ENCODE results near the gene CNIH3.

The CNIH3 gene

GRCh38 chr1:224640018-224640417 lies 23.9 kb downstream of the CNIH3 start:
- no peaks in the 10 kb centered on the region for H3K36me3 Mint-ChIP-seq (ENCODE audit: low read depth)
- H3K4me1 Mint-ChIP-seq, result peaks cover 21% of the 10 kb centered on the region
- H3K4me3 Mint-ChIP-seq, result no peak overlapping the region
- no peak for TF ChIP-seq CTCF (IDR thresholded peaks at IDR 0.05; ENCODE audit: unreplicated experiment in 3 of 3)
- no peaks in the 10 kb centered on the region for H3K9me3 Mint-ChIP-seq
- H3K27ac Mint-ChIP-seq, result peak overlapping the region in 1 of 3 experiments; percentile 9
- peaks cover 20% of the 10 kb centered on the region for H3K27me3 Mint-ChIP-seq (ENCODE audit: low read depth)

GRCh38 chr1:224640587-224640986 lies 24.5 kb downstream of the CNIH3 start:
- Mint-ChIP-seq H3K4me1 (peaks cover 19% of the 10 kb centered on the region), H3K4me3 (no peak overlapping the region), H3K36me3 (ENCODE audit: low read depth) (no peaks in the 10 kb centered on the region), H3K27me3 (ENCODE audit: low read depth) (peaks cover 23% of the 10 kb centered on the region), H3K27ac (no peak overlapping the region), H3K9me3 (no peaks in the 10 kb centered on the region)
- no peak for TF ChIP-seq CTCF (IDR thresholded peaks at IDR 0.05; ENCODE audit: unreplicated experiment in 3 of 3)

- TF ChIP-seq CTCF (IDR thresholded peaks at IDR 0.05; ENCODE audit: unreplicated experiment in 3 of 3), result no peak
- H3K27me3 Mint-ChIP-seq (ENCODE audit: low read depth), result peaks cover 23% of the 10 kb centered on the region
- no peak overlapping the region for H3K4me3 Mint-ChIP-seq
These were observed 24.9 kb downstream of the CNIH3 start for GRCh38 chr1:224641030-224641429.

GRCh38 chr1:224643653-224644052 lies 27.5 kb downstream of the CNIH3 start:
- H3K4me3 Mint-ChIP-seq, result no peak overlapping the region
- no peaks in the 10 kb centered on the region for H3K36me3 Mint-ChIP-seq (ENCODE audit: low read depth)
- H3K27ac Mint-ChIP-seq, result no peak overlapping the region
- H3K27me3 Mint-ChIP-seq (ENCODE audit: low read depth), result peaks cover 30% of the 10 kb centered on the region
- no peak for TF ChIP-seq CTCF (IDR thresholded peaks at IDR 0.05; ENCODE audit: unreplicated experiment in 3 of 3)
- H3K9me3 Mint-ChIP-seq, result no peaks in the 10 kb centered on the region
- H3K4me1 Mint-ChIP-seq, result peaks cover 10% of the 10 kb centered on the region

More at GRCh38 chr1:224641030-224641429, 24.9 kb downstream of the CNIH3 start:
- Mint-ChIP-seq H3K4me1 (peaks cover 19% of the 10 kb centered on the region), H3K27ac (no peak overlapping the region), H3K9me3 (no peaks in the 10 kb centered on the region), H3K36me3 (ENCODE audit: low read depth) (no peaks in the 10 kb centered on the region)

GRCh38 chr1:224644553-224645154 lies 28.5 kb downstream of the CNIH3 start:
- peaks cover 12% of the 10 kb centered on the region for H3K4me1 Mint-ChIP-seq
- H3K9me3 Mint-ChIP-seq, result no peaks in the 10 kb centered on the region
- peak; percentile 80 to 88 (median 87) for TF ChIP-seq CTCF (IDR thresholded peaks at IDR 0.05; ENCODE audit: unreplicated experiment in 3 of 3)
- no peak overlapping the region for H3K4me3 Mint-ChIP-seq
- H3K27me3 Mint-ChIP-seq (ENCODE audit: low read depth), result peaks cover 27% of the 10 kb centered on the region
- H3K36me3 Mint-ChIP-seq (ENCODE audit: low read depth), result no peaks in the 10 kb centered on the region
- H3K27ac Mint-ChIP-seq, result peak overlapping the region in 1 of 3 experiments; percentile 19

GRCh38 chr1:224647449-224647848 lies 31.3 kb downstream of the CNIH3 start:
- peaks cover 22% of the 10 kb centered on the region for H3K27me3 Mint-ChIP-seq (ENCODE audit: low read depth)

More at GRCh38 chr1:224647449-224647848, 31.3 kb downstream of the CNIH3 start:
- H3K9me3 Mint-ChIP-seq, result no peaks in the 10 kb centered on the region
- H3K36me3 Mint-ChIP-seq (ENCODE audit: low read depth), result no peaks in the 10 kb centered on the region
- no peak overlapping the region for H3K4me3 Mint-ChIP-seq
- peaks cover 26% of the 10 kb centered on the region for H3K4me1 Mint-ChIP-seq
- no peak for TF ChIP-seq CTCF (IDR thresholded peaks at IDR 0.05; ENCODE audit: unreplicated experiment in 3 of 3)
- no peak overlapping the region for H3K27ac Mint-ChIP-seq

All from nephron (organoid).